GM12878 (cell line): ENCODE results near the gene SYMPK. TPM values are rescaled to one million over a fixed set of nuclear protein-coding genes. Genes with fewer than 3 reads are reported as not detected.

ENCODE experiments used
- BHLHE40 ChIP-seq, 2 experiments: fragments of 450-650 bp in 1 of 2; IDR thresholded peaks; 2 replicates each; pipeline ENCODE4 v1.6.1; 2011 to 2017; ENCODE audit warnings: low read depth in 2 of 2, borderline replicate concordance in 1 of 2, improper control_type of control experiment in 1 of 2, low read length in 1 of 2, mild to moderate bottlenecking in 1 of 2
- EZH2 ChIP-seq: IDR thresholded peaks from 2 replicates; pipeline ENCODE4 v1.6.1; 2012; ENCODE audit warnings: low read depth, mild to moderate bottlenecking, control low read depth, inconsistent platforms, low read length, borderline replicate concordance; ENCODE audit not compliant: control insufficient read depth
- GATAD2B ChIP-seq: fragments of 450-650 bp; conservative IDR thresholded peaks from 2 replicates; pipeline ENCODE4 v1.6.1; 2017; ENCODE audit warnings: low read depth, mild to moderate bottlenecking, moderate library complexity
- KLF5 ChIP-seq: fragments of 450-650 bp; IDR thresholded peaks from 2 replicates; pipeline ENCODE4 v1.6.1; 2014; ENCODE audit warnings: mild to moderate bottlenecking; ENCODE audit not compliant: partially characterized antibody
- POLR2A ChIP-seq: IDR thresholded peaks from 2 replicates; pipeline ENCODE4 v1.6.1; 2011; ENCODE audit warnings: low read depth, mild to moderate bottlenecking, low read length
- POU2F2 ChIP-seq: IDR thresholded peaks from 3 replicates; pipeline ENCODE4 v1.6.1; 2011; ENCODE audit warnings: low read depth, mild to moderate bottlenecking, low read length, borderline replicate concordance
- RAD21 ChIP-seq: IDR thresholded peaks from 2 replicates; pipeline ENCODE4 v1.6.1; 2011; ENCODE audit warnings: mild to moderate bottlenecking, low read depth, low read length, moderate library complexity; ENCODE audit not compliant: insufficient read depth
- SMARCA5 ChIP-seq: fragments of 450-650 bp; IDR thresholded peaks from 2 replicates; pipeline ENCODE4 v1.6.1; 2017; ENCODE audit warnings: mild to moderate bottlenecking
- SMC3 ChIP-seq: IDR thresholded peaks from 2 replicates; pipeline ENCODE4 v1.6.1; 2011; ENCODE audit warnings: low read length, improper control_type of control experiment, borderline replicate concordance
- SREBF2 ChIP-seq: IDR thresholded peaks from 2 replicates; pipeline ENCODE4 v1.6.1; 2012; ENCODE audit warnings: mild to moderate bottlenecking, low read length
- polyA plus RNA-seq, 11 experiments: library from polyadenylated mRNA; depleted of rRNA in 4 of 11; unstranded in 6 of 11; stranded (reverse) in 5 of 11; fragments of >200 nt; fragmentation: Nextera tagmentation in 4 of 11; fragmentation: Illumina TruSeq in 1 of 11; extraction: Ambion mirVana in 4 of 11; extraction: Trizol in 1 of 11; gene quantifications; 1 replicate in 1 of 11; 2 replicates in 10 of 11; pipeline versions ENCODE4 v1.2.1 to v1.2.3, GENCODE V29; 2011 to 2016; ENCODE audit warnings: inconsistent platforms in 2 of 11, missing spikeins in 2 of 11, low read depth in 1 of 11
- total RNA-seq, 4 experiments: library from RNA; depleted of rRNA in 3 of 4; stranded (reverse); fragments of >200 nt in 3 of 4; fragmentation: Illumina TruSeq in 1 of 4; extraction: Trizol in 1 of 4; gene quantifications; 2 replicates each; pipeline versions ENCODE4 v1.2.1 to v1.2.3, GENCODE V29; 2013 to 2021
- TF ChIP-seq, protein P1 (sequence below): fragments of 450-650 bp; IDR thresholded peaks from 2 replicates; pipeline ENCODE4 v1.6.1; 2017; ENCODE audit warnings: mild to moderate bottlenecking, low read depth, inconsistent platforms; ENCODE audit not compliant: poor library complexity, severe bottlenecking
- TF ChIP-seq, protein P2 (sequence below): fragments of 450-650 bp; formaldehyde crosslinking; IDR thresholded peaks from 2 replicates; pipeline ENCODE4 v1.4.0; 2022; ENCODE audit warnings: mild to moderate bottlenecking, moderate library complexity
- TF ChIP-seq, protein P3 (sequence below): IDR thresholded peaks from 2 replicates; pipeline ENCODE4 v1.6.1; 2011; ENCODE audit warnings: low read depth, mild to moderate bottlenecking, low read length, moderate library complexity, borderline replicate concordance; ENCODE audit errors: extremely low read depth
- TF ChIP-seq, protein P4 (sequence below): IDR thresholded peaks from 2 replicates; pipeline ENCODE4 v1.6.1; 2012; ENCODE audit warnings: mild to moderate bottlenecking, low read depth, low read length
- TF ChIP-seq, protein P5 (sequence below): fragments of 450-650 bp; IDR thresholded peaks from 2 replicates; pipeline ENCODE4 v1.6.1; 2016; ENCODE audit warnings: mild to moderate bottlenecking
- TF ChIP-seq, protein P6 (sequence below): IDR thresholded peaks from 2 replicates; pipeline ENCODE4 v1.6.1; 2012; ENCODE audit warnings: low read depth, low read length, improper control_type of control experiment

SYMPK gene
- total and polyA plus RNA-seq, 10 of the 15 experiments (the other 5 are each of a cell fraction or from before 2014, with no cell fraction given), result 0.49 to 109 (median 42.5) TPM

DNA sequence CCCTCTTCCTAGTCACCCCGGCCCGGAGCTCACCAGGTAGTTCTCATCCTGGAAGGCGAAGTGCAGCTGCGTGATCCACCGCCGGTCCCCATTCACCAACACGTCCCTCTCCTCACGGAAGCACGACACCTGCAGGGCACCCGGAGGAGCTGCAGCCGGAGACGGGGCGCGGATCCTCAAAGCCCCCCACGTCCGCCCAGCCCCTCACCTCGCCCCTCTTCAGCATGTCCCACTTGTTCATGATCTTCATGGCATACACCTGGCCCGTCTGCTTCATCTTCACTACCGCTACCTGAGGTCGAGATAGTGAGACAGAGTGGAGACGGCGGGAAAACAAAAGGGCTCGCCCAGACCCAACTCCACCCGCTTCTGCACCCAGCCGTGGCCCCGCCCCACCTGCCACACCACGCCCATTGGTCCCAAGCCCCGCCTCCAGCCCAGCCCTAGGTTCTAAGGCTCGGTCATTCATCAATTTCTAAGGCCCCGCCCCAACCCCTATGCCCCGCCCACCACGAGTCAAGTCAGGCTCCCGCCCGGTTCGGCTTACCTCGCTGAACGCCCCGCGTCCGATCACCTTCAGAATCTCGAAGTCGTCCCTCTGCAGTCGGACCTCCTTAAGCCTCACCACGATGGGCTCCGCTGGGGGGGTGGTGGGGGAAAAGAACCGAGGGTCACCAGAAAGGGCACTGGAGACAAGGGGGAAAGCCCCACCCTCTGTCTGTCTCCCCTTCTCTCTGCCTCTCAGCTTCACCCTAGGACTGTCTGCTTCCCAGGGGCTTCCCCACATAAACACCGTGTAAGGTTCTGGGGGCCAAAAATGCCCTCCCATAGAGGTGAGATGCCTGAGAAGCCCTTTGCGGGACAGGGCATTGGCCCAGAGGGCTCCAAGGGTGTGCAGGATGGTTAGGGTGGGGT is 83.5 kb downstream of the SYMPK start (continued):
- TF ChIP-seq, protein P1, sequence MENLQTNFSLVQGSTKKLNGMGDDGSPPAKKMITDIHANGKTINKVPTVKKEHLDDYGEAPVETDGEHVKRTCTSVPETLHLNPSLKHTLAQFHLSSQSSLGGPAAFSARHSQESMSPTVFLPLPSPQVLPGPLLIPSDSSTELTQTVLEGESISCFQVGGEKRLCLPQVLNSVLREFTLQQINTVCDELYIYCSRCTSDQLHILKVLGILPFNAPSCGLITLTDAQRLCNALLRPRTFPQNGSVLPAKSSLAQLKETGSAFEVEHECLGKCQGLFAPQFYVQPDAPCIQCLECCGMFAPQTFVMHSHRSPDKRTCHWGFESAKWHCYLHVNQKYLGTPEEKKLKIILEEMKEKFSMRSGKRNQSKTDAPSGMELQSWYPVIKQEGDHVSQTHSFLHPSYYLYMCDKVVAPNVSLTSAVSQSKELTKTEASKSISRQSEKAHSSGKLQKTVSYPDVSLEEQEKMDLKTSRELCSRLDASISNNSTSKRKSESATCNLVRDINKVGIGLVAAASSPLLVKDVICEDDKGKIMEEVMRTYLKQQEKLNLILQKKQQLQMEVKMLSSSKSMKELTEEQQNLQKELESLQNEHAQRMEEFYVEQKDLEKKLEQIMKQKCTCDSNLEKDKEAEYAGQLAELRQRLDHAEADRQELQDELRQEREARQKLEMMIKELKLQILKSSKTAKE, result no peak
- TF ChIP-seq, protein P2, sequence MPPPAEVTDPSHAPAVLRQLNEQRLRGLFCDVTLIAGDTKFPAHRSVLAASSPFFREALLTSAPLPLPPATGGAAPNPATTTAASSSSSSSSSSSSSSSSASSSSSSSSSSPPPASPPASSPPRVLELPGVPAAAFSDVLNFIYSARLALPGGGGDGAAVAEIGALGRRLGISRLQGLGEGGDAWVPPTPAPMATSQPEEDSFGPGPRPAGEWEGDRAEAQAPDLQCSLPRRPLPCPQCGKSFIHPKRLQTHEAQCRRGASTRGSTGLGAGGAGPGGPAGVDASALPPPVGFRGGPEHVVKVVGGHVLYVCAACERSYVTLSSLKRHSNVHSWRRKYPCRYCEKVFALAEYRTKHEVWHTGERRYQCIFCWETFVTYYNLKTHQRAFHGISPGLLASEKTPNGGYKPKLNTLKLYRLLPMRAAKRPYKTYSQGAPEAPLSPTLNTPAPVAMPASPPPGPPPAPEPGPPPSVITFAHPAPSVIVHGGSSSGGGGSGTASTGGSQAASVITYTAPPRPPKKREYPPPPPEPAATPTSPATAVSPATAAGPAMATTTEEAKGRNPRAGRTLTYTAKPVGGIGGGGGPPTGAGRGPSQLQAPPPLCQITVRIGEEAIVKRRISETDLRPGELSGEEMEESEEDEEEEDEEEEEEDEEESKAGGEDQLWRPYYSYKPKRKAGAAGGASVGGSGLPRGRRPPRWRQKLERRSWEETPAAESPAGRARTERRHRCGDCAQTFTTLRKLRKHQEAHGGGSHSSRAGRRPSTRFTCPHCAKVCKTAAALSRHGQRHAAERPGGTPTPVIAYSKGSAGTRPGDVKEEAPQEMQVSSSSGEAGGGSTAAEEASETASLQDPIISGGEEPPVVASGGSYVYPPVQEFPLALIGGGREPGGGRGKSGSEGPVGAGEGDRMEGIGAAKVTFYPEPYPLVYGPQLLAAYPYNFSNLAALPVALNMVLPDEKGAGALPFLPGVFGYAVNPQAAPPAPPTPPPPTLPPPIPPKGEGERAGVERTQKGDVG (CRISPR knock-in tag), result no peak
- TF ChIP-seq SMC3 (peak; percentile 40; the same call in 1 of the 2 replicates), SREBF2 (no peak), POU2F2 (no peak), SMARCA5 (peak; percentile 52; the same call in 1 of the 2 replicates), EZH2 (no peak), BHLHE40 (IDR thresholded peaks at IDR 0.05; ENCODE audit: borderline replicate concordance in 1 of 2, low read depth in 2 of 2, low read length in 1 of 2) (no peak), KLF5 (no peak), POLR2A (peak; percentile 67), RAD21 (0 out of 2 replicates have a peak, but pooled peaks have one; percentile 27), GATAD2B (0 out of 2 replicates have a peak, but pooled peaks have one; percentile 51)
- TF ChIP-seq, protein P3, sequence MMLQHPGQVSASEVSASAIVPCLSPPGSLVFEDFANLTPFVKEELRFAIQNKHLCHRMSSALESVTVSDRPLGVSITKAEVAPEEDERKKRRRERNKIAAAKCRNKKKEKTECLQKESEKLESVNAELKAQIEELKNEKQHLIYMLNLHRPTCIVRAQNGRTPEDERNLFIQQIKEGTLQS, result no peak
- TF ChIP-seq, protein P4, sequence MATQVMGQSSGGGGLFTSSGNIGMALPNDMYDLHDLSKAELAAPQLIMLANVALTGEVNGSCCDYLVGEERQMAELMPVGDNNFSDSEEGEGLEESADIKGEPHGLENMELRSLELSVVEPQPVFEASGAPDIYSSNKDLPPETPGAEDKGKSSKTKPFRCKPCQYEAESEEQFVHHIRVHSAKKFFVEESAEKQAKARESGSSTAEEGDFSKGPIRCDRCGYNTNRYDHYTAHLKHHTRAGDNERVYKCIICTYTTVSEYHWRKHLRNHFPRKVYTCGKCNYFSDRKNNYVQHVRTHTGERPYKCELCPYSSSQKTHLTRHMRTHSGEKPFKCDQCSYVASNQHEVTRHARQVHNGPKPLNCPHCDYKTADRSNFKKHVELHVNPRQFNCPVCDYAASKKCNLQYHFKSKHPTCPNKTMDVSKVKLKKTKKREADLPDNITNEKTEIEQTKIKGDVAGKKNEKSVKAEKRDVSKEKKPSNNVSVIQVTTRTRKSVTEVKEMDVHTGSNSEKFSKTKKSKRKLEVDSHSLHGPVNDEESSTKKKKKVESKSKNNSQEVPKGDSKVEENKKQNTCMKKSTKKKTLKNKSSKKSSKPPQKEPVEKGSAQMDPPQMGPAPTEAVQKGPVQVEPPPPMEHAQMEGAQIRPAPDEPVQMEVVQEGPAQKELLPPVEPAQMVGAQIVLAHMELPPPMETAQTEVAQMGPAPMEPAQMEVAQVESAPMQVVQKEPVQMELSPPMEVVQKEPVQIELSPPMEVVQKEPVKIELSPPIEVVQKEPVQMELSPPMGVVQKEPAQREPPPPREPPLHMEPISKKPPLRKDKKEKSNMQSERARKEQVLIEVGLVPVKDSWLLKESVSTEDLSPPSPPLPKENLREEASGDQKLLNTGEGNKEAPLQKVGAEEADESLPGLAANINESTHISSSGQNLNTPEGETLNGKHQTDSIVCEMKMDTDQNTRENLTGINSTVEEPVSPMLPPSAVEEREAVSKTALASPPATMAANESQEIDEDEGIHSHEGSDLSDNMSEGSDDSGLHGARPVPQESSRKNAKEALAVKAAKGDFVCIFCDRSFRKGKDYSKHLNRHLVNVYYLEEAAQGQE, result no peak
- TF ChIP-seq, protein P5, sequence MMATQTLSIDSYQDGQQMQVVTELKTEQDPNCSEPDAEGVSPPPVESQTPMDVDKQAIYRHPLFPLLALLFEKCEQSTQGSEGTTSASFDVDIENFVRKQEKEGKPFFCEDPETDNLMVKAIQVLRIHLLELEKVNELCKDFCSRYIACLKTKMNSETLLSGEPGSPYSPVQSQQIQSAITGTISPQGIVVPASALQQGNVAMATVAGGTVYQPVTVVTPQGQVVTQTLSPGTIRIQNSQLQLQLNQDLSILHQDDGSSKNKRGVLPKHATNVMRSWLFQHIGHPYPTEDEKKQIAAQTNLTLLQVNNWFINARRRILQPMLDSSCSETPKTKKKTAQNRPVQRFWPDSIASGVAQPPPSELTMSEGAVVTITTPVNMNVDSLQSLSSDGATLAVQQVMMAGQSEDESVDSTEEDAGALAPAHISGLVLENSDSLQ, result peak; percentile 81
- TF ChIP-seq, protein P6, sequence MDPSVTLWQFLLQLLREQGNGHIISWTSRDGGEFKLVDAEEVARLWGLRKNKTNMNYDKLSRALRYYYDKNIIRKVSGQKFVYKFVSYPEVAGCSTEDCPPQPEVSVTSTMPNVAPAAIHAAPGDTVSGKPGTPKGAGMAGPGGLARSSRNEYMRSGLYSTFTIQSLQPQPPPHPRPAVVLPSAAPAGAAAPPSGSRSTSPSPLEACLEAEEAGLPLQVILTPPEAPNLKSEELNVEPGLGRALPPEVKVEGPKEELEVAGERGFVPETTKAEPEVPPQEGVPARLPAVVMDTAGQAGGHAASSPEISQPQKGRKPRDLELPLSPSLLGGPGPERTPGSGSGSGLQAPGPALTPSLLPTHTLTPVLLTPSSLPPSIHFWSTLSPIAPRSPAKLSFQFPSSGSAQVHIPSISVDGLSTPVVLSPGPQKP, result no peak
